HG03175 (cell line): ENCODE results near the gene SUGT1.

Source experiments
- ATAC-seq: cut with Tn5 transposase; IDR thresholded peaks from one replicate; pipeline ENCODE4 v1.9.1; 2021; ENCODE audit warnings: mild to moderate bottlenecking, moderate library complexity; ENCODE audit not compliant: unreplicated experiment

SUGT1 gene

DNA sequence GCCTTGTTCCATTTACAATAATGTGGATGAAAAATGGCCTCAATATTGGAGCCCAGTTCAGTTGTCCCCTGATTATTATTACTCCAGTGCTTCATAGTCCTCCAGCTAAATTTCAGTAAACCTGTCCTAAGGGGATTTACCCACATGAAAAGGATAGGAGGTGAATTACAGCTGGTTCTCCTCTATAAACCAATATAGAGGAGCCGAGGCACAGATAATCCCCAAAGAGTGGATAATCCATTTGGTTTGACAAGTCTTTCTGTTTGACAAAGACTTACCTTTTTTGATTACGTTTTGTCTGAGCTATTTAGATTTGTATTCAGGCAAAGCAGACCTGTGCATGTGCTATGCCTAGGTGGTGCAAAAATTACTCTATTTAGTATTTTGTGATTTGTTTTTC is 84.3 kb downstream of the SUGT1 start:
- no peak for ATAC-seq

DNA sequence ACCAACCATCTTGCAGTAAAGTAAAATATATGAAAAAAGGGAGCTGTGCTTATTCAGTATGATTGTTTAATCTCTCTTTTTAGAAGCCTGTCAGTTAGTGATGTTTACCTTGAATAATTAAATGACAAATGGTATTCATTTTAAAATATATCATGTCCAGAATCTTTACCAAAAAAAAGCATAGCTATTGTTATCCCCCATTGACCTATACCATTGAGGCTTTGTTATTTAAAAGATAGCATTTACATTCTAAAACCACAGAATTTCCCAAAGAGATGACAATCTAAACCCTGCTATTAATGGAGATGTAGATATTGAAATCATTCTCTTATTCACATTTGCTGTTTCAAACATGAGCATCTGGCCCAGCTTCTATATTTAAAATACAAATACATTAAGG is 84.8 kb downstream of the SUGT1 start:
- no peak for ATAC-seq

DNA sequence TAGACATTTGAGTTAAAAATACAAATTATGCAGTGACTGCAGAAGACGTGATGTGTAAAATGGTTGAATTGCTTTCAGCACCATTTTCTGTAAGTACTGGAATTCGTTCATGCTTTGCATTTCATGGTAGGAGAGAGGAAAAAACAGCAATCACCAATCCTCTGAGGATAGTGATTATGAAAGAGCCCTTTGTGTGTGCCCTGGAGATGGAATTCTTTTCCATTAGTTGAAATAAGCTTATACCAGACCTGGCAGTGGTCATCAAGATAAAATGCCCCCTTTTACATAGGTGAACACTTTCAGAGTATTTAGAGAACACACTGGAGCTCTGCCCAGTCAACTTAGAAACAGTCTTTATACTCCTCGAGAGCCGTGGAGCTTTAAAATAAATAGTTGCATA is 85.3 kb downstream of the SUGT1 start:
- no peak for ATAC-seq

DNA sequence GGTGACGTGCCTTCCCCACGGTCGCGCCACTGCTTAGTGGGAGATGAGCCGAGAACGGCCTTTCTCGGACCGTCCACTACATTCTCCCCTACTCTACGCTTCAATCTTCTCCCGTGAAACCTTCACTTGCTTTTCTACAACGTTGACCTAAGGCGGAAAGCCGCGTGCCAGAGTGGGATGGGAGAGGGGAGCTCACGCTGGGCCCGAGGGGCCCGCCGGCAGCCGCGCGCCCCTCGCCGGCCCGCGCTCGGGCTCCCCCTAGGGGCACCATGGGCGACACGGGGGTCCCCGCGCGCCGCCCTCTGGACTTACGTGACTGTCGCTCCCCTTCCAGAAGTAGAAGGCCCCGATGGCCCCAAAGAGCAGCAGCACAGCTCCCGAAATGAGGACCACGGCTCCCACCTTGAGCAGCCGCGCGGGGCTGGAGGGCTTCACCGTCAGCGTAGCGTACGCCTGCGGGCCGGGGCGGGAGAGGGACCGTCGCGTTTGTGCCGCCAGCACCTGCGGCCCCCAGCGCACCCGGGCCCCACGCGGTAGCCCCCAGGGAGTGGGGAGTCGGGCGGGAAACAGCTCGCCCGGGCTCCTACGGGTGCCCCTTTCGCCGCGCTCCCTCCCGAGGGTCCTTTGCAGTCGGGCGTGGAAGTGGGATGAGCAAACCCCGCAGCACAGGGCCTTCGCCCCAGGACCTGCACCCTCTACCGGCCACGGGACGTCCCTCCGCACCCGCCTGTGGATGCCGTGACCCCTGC is 86.3 kb downstream of the SUGT1 start:
- no peak for ATAC-seq

DNA sequence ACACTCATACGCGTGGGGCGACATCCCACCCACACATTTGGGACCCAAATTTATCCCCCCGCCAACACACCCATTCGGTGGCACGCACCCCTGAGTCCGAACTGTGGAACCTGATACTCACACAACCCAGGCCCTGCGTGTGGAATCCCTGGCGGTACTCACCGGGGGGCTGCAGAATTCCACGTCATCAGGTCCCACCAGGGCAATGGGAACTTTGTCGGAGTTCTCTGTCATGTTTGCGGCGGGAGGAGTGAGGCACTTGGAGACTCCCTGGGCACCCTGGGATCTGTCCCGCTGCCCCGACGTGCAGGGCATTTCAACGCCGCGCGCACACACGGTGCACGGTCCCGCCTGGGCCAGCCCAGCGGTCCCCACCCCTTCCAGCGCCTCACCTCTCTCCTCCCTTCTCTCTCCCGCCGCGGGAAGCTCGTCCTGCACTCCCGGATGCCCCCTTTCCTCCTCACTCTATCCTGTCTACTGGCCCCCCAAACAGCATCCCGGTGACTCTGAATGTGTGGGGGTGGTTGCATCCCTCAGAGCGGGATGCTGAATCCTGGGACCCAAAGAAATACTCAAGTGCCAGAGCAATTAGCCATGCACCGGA is 86.9 kb downstream of the SUGT1 start, which contains the start of gene CNMD:
CNMD (minus strand) TSS at position 353 of the 604 bp plus-strand sequence; CDS start at position 234, 119 bp downstream.
- ATAC-seq = no peak

DNA sequence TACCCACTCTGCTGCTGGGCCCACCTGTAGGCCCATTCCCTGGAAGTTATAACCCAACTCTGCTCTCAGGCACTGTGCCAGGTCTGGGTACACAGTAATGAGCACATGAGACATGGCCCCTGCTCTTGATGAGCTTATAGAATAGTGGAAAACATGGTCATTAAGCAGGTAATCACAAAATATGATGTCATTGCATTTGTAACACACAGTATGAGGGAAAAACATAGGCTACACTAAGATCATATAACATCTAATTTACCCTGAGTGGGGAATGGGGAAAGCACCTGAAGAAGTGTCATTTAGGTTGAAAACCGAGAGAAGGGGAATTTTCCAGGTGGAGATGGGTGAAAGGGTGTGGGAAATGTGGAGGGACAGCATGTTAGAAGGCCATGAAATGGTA is 90.9 kb downstream of the SUGT1 start:
- no peak for ATAC-seq

DNA sequence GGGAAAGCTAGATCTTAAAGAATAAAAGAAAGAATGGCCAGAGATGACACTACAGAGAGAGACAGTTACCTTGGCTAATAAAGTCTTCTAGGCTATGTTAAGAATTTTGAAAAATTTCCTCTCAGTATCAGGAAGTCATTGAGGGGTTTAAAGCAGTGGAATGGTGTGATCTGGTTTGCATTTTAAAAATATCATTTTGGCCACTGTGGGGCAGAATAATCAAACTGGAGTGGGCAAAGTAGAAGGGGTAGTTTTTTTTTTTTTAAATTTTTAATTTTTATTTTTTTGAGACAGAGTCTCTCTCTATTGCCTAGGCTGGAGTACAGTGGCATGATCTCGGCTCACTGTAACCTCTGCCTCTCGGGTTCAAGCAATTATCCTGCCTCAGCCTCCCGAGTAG is 91.4 kb downstream of the SUGT1 start:
- no peak for ATAC-seq

DNA sequence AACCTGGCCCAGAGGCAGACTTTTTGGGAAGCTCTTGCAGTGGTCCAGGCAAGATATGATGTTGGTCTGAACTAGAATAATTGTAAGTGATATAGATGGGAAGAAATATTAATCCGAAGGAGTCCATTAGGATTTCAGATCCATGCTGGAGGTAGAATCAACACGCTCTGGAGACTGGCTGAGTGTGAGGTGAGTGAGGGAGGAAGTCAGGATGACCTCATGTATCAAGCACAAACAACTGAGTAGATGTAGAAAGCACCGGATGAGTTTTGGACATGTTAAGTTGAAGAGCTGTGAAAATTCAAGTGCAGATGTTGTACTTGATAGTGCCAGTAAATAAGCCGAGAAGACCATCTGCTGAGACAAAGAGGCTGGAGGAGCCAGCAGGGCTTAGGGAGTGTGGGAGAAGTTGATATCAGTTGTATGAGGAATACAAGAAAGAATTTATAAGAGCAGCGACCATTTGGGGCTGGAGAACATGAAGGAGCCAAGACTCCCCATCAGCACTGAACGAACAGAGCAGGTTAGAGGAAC is 92.3 kb downstream of the SUGT1 start:
- ATAC-seq = no peak

DNA sequence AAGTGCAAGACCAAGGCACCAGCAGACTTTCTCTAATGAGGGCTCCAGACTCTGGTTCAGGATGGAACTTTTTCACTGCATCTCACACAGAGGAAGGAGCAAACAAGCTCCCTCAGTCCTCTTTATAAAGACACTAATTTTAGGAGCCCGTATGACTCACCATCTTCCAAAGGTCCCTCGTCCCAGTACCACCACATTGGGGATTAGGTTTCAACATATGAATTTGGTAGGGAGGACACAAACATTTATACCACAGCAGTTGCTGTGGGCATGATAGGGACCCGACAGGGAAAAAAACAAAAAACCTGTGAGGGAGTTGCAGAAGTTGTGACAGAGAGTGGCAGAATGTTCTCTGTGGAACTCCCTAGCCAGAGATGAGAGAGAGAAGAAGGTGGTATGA is 93.5 kb downstream of the SUGT1 start:
- no peak for ATAC-seq

DNA sequence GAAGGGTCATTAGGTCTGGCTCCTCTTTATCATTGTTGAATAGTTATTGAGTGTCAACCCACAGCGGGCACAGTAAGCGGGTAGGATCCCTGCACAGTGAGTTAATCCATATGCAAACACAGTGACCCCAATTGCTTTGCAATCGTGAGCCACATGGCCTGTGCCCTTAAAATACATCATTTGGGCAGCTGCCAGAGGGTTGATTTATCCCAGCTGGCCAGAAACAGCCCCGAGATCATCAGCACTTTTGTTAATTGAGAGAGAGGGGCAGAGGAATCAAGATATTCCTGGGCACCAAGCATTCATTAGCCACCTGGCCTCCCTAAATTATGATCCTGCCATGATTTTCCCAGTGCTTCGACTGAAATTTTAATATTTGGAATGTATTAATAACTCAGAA is 96.8 kb downstream of the SUGT1 start:
- ATAC-seq = no peak
